Dedifferentiated amniotic fluid mesenchymal stem cell (primary cell): Measurements from ENCODE around the gene SLC1A2.

Experiments
- DNase-seq: peaks from one replicate; pipeline ENCODE4 v3.0.0-alpha.2; 2016; ENCODE audit errors: extremely low spot score

The SLC1A2 gene

GRCh38 chr11:35272391-35272902, 146.9 kb downstream of the SLC1A2 start:
- no peak for DNase-seq

GRCh38 chr11:35271031-35271430, 148.3 kb downstream of the SLC1A2 start:
- DNase-seq = no peak

GRCh38 chr11:35270342-35270741, 149.0 kb downstream of the SLC1A2 start:
- DNase-seq = no peak

GRCh38 chr11:35267504-35267903, 151.9 kb downstream of the SLC1A2 start:
- no peak for DNase-seq

- DNase-seq = no peak
These were observed 153.5 kb downstream of the SLC1A2 start for GRCh38 chr11:35265755-35266454.

- no peak for DNase-seq
These were observed 156.6 kb downstream of the SLC1A2 start for GRCh38 chr11:35262735-35263134.

GRCh38 chr11:35262056-35262455, 157.3 kb downstream of the SLC1A2 start:
- no peak for DNase-seq

GRCh38 chr11:35261197-35261596, 158.2 kb downstream of the SLC1A2 start:
- DNase-seq = no peak

GRCh38 chr11:35260342-35260985, 158.9 kb downstream of the SLC1A2 start:
- peak; percentile 91 for DNase-seq

- no peak for DNase-seq
These were observed 159.8 kb downstream of the SLC1A2 start for GRCh38 chr11:35259529-35259928.

- no peak for DNase-seq
These were observed 162.1 kb downstream of the SLC1A2 start for GRCh38 chr11:35257281-35257680.

GRCh38 chr11:35256296-35256695, 163.1 kb downstream of the SLC1A2 start:
- no peak for DNase-seq

GRCh38 chr11:35255514-35255913, 163.8 kb downstream of the SLC1A2 start:
- no peak for DNase-seq

- no peak for DNase-seq
These were observed 166.1 kb downstream of the SLC1A2 start for GRCh38 chr11:35253237-35253636.

GRCh38 chr11:35250621-35251020, 168.7 kb downstream of the SLC1A2 start:
- no peak for DNase-seq

- DNase-seq = no peak
These were observed 169.2 kb downstream of the SLC1A2 start for GRCh38 chr11:35250192-35250591.

GRCh38 chr11:35248558-35249323, 170.6 kb downstream of the SLC1A2 start:
- DNase-seq = no peak

GRCh38 chr11:35247863-35248262, 171.5 kb downstream of the SLC1A2 start:
- DNase-seq = no peak

- no peak for DNase-seq
These were observed 171.9 kb downstream of the SLC1A2 start for GRCh38 chr11:35247428-35247827.

GRCh38 chr11:35246745-35247144, 172.6 kb downstream of the SLC1A2 start:
- DNase-seq = peak; percentile 50

GRCh38 chr11:35245786-35246185, 173.6 kb downstream of the SLC1A2 start:
- no peak for DNase-seq

- no peak for DNase-seq
These were observed 174.3 kb downstream of the SLC1A2 start for GRCh38 chr11:35245056-35245455.

GRCh38 chr11:35243774-35244173, 175.6 kb downstream of the SLC1A2 start:
- DNase-seq = no peak
